Mammary epithelial cell (primary cell): ENCODE results near the gene DIP2A.

Source experiments
- EZH2 ChIP-seq: IDR thresholded peaks from 2 replicates; pipeline ENCODE4 v1.6.1; 2012; ENCODE audit warnings: low read length, inconsistent platforms, borderline replicate concordance
- TF ChIP-seq, protein P1 (sequence below), 2 donors: IDR thresholded peaks in 1 of 2; conservative IDR thresholded peaks in 1 of 2; 2 replicates each; pipeline ENCODE4 v1.5.1; 2011 to 2012; ENCODE audit warnings: inconsistent platforms in 2 of 2, low read length in 2 of 2, mild to moderate bottlenecking in 2 of 2, control low read depth in 1 of 2, low read depth in 1 of 2; ENCODE audit not compliant: insufficient read depth in 1 of 2; ENCODE audit errors: extremely low read depth in 1 of 2

- TF ChIP-seq, protein P1, sequence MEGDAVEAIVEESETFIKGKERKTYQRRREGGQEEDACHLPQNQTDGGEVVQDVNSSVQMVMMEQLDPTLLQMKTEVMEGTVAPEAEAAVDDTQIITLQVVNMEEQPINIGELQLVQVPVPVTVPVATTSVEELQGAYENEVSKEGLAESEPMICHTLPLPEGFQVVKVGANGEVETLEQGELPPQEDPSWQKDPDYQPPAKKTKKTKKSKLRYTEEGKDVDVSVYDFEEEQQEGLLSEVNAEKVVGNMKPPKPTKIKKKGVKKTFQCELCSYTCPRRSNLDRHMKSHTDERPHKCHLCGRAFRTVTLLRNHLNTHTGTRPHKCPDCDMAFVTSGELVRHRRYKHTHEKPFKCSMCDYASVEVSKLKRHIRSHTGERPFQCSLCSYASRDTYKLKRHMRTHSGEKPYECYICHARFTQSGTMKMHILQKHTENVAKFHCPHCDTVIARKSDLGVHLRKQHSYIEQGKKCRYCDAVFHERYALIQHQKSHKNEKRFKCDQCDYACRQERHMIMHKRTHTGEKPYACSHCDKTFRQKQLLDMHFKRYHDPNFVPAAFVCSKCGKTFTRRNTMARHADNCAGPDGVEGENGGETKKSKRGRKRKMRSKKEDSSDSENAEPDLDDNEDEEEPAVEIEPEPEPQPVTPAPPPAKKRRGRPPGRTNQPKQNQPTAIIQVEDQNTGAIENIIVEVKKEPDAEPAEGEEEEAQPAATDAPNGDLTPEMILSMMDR (conservative IDR thresholded peaks at IDR 0.05 in 1 of 2, IDR thresholded peaks at IDR 0.05 in 1 of 2; ENCODE audit: extremely low read depth in 1 of 2, insufficient read depth in 1 of 2, low read depth in 1 of 2, low read length in 2 of 2), result no peak
- TF ChIP-seq EZH2, result no peak
These were observed 96.5 kb downstream of the DIP2A start for GRCh38 chr21:46555225-46555617.
